ENCODE results near the gene AAMDC.
"Not testable (repeated sequence)": the region's sequence is repeated elsewhere in the genome, so short reads cannot be mapped to it uniquely, and the experiment has no call there.

Gene AAMDC

GRCh38 chr11:77822126-77822525 lies 1.2 kb downstream of the AAMDC start:
- DNase-seq = not testable (repeated sequence)

GRCh38 chr11:77823775-77824174 lies 2.8 kb downstream of the AAMDC start:
- DNase-seq = peak; percentile 37

GRCh38 chr11:77828926-77829325 lies 8.0 kb downstream of the AAMDC start:
- DNase-seq = no peak

- no peak for DNase-seq
These were observed 12.4 kb downstream of the AAMDC start for GRCh38 chr11:77833302-77833701.

- DNase-seq = no peak
These were observed 21.6 kb downstream of the AAMDC start for GRCh38 chr11:77842441-77843121.

- not testable (repeated sequence) for DNase-seq
These were observed 22.8 kb downstream of the AAMDC start for GRCh38 chr11:77843700-77844099.

- no peak for DNase-seq
These were observed 30.6 kb downstream of the AAMDC start for GRCh38 chr11:77851503-77851902.

- no peak for DNase-seq
These were observed 33.9 kb downstream of the AAMDC start for GRCh38 chr11:77854838-77855237.

GRCh38 chr11:77857906-77858457 lies 37.0 kb downstream of the AAMDC start:
- DNase-seq = not testable (repeated sequence)

- not testable (repeated sequence) for DNase-seq
These were observed 40.5 kb downstream of the AAMDC start for GRCh38 chr11:77861444-77861843.

GRCh38 chr11:77865805-77866204 lies 44.9 kb downstream of the AAMDC start:
- DNase-seq = peak; percentile 71

- DNase-seq = no peak
These were observed 45.4 kb downstream of the AAMDC start for GRCh38 chr11:77866336-77866735.

- no peak for DNase-seq
These were observed 47.8 kb downstream of the AAMDC start for GRCh38 chr11:77868744-77869143.

- no peak for DNase-seq
These were observed 50.9 kb downstream of the AAMDC start for GRCh38 chr11:77871855-77872254.

GRCh38 chr11:77873345-77873744 lies 52.4 kb downstream of the AAMDC start:
- no peak for DNase-seq

GRCh38 chr11:77874206-77874605 lies 53.3 kb downstream of the AAMDC start:
- no peak for DNase-seq

- DNase-seq = no peak
These were observed 55.1 kb downstream of the AAMDC start for GRCh38 chr11:77876045-77876444.

GRCh38 chr11:77878247-77878646 lies 57.3 kb downstream of the AAMDC start:
- peak; percentile 52 for DNase-seq

GRCh38 chr11:77879218-77879617 lies 58.3 kb downstream of the AAMDC start:
- DNase-seq = no peak

GRCh38 chr11:77882396-77882795 lies 61.5 kb downstream of the AAMDC start:
- DNase-seq = no peak

- DNase-seq = no peak
These were observed 62.8 kb downstream of the AAMDC start for GRCh38 chr11:77883775-77884174.

- peak; percentile 33 for DNase-seq
These were observed 63.4 kb downstream of the AAMDC start for GRCh38 chr11:77884186-77884828.

- no peak for DNase-seq
These were observed 63.9 kb downstream of the AAMDC start for GRCh38 chr11:77884829-77885190.

- DNase-seq = no peak
These were observed 65.5 kb downstream of the AAMDC start for GRCh38 chr11:77886401-77886800.
